ENCODE results near the gene ARHGAP42.

The ARHGAP42 gene

DNA sequence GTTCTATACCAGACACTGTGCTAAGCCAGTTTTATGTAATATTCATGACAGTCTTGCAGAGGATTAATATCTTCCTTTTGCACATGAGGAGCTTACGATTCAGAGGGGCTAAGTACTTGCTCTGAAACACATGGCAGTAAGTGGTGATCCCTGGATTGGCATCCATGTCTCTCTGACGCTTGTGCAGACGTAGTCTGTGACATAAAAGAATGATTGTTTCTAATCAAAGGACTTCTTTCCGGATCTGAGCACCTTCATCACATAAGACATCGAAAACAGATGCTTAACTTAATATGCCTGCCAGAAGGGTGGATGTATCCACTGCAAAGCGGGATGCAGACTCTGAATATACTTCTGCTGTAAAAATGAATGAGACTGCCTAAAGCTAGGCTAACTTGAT lies 74.8 kb downstream of the ARHGAP42 start:
- DNase-seq, result no peak

- no peak for DNase-seq
Measured at GRCh38 chr11:100766764-100767163, 79.7 kb downstream of the ARHGAP42 start.

DNA sequence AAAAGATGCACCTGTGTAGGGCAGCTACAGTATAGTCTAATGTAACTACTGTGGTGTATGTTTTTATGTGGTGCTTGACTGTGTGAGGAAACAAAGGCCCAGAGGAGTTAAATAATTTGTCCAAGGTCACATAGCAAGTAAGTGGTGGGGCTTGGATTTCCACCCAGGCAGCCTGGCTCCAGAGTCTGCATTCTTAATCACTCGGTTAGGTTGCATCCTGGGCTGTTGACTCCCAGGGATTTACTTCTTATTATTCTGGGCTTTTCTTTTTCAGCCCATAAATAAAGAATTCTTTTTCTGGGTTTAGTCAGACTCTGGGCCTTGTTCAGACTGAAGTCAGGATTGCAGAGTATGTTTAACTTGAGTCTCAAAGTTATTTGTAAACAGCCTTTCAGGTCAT lies 82.1 kb downstream of the ARHGAP42 start:
- DNase-seq, result no peak

- no peak for DNase-seq
Measured at GRCh38 chr11:100769617-100770016, 82.5 kb downstream of the ARHGAP42 start.

GRCh38 chr11:100774132-100774531 lies 87.0 kb downstream of the ARHGAP42 start:
- no peak for DNase-seq

- DNase-seq, result no peak
Measured at GRCh38 chr11:100774859-100775258, 87.8 kb downstream of the ARHGAP42 start.

GRCh38 chr11:100776212-100776896 lies 89.3 kb downstream of the ARHGAP42 start:
- DNase-seq, result no peak

DNA sequence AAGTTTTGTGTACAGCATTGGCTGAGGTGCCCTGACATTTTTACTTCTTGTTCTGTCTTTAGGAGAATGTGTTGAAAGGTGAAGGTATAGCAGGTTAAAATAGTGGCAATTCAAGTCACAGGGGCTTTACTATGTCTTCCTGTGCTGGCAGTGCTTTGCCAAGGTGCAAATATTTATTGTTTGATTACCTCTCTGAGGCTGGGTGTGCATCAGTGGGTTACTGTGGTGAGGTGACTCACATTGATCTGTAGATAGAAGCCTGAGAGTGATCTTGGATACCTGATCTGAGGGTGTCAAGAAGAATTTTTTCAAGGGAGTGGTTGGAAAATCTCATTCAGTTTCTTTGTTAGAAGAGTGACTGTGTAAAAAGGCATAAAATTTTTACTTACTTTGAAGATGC lies 90.0 kb downstream of the ARHGAP42 start:
- no peak for DNase-seq

DNA sequence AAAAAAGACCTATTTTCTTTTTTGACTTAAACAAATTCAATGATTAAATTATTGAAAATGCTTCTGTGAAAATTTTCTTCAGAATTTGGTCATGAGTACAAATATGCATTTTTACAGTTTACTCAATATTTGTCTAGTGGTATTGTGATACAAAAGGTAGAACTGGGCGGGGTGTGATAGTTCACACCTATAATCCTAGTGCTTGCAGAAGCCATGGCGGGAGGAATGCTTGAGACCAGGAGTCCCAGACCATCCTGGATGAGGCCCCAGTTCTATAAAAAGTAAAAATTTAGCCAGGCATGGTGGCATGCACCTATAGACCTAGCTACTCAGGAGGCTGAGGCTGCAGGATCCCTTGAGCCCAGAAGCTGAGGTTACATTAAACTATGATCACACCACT lies 90.6 kb downstream of the ARHGAP42 start:
- DNase-seq, result no peak

GRCh38 chr11:100778166-100778785 lies 91.2 kb downstream of the ARHGAP42 start:
- DNase-seq, result no peak

DNA sequence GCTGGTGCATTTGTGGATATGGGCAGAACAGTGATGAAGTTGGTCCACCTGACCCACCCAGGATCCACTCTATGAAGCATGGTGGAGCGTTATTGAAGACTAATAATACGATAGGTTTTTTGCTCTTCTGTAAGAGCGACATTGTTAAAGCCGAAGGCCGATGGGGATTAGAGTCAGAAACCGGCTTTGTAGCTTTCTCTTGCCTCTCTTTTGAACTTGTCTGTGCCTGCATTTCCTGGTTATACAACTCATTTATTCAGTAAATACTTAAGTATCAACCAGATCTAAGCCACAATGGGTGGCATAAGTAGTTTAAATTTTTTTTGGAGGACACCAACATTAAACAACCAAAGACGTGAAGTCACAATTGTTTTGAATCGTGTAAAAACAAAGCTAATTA lies 93.4 kb downstream of the ARHGAP42 start:
- no peak for DNase-seq

GRCh38 chr11:100785148-100785983 lies 98.3 kb downstream of the ARHGAP42 start:
- no peak for DNase-seq

- DNase-seq, result no peak
Measured at GRCh38 chr11:100788561-100789295, 101.6 kb downstream of the ARHGAP42 start.

GRCh38 chr11:100789500-100789899 lies 102.4 kb downstream of the ARHGAP42 start:
- no peak for DNase-seq

DNA sequence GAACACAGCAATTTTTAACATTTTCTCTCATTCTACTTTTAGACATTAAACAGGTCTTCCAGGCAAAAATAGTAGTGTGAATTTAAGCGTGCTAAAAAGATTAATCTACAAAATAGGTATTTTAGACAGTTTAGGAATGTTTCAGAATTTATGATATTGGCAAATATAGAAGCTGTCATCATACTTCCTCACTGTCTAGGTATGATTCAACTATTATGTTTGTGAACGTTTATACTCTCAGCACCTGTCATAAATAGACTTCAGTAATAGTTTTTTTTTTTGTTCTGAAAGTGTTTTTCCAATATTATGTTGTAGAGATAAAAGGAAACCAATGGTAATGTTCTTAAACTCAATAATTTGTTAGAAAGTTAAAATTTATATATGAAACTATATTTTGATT lies 103.0 kb downstream of the ARHGAP42 start:
- DNase-seq, result no peak

- no peak for DNase-seq
Measured at GRCh38 chr11:100791103-100791502, 104.0 kb downstream of the ARHGAP42 start.

- no peak for DNase-seq
Measured at GRCh38 chr11:100791860-100792259, 104.8 kb downstream of the ARHGAP42 start.

DNA sequence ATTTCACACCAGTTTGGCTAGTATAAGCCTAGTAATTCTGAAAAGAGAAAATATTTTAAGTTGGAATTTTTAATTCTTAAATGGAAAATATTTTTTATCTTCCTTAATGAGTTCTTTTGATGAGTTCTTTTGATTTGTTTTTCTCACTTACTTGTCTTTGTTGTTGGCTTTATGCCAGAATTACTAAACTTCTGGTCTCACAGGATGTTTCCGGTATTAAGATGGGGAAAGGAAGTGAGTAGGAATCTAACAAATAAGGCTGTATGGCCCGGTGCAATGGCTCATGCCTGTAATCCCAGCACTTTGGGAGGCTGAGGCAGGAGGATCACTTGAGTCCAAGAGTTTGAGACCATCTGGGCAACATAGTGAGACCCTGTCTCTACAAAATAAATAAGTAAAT lies 106.4 kb downstream of the ARHGAP42 start:
- no peak for DNase-seq

- no peak for DNase-seq
Measured at GRCh38 chr11:100794446-100794845, 107.4 kb downstream of the ARHGAP42 start.

DNA sequence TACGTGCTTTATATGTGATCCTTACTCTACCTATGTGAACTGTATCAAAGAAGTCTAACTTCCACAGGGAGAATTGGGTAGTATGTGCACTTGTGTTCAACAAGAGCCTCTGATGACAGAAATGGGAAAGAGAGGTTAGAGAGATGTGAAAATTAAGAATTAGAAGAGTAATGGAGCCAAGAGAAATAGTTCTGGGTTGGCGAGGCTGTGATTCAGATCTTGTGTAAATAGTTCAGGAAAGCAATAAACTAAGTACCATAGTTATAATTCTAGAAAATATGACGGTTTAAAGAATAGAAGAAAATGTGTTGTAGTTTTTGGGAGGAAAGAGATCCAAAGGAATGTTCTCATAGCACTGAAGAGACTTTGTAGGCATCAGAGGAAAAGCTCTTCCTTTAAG lies 112.4 kb downstream of the ARHGAP42 start:
- DNase-seq, result no peak

- DNase-seq, result no peak
Measured at GRCh38 chr11:100800202-100800601, 113.1 kb downstream of the ARHGAP42 start.

DNA sequence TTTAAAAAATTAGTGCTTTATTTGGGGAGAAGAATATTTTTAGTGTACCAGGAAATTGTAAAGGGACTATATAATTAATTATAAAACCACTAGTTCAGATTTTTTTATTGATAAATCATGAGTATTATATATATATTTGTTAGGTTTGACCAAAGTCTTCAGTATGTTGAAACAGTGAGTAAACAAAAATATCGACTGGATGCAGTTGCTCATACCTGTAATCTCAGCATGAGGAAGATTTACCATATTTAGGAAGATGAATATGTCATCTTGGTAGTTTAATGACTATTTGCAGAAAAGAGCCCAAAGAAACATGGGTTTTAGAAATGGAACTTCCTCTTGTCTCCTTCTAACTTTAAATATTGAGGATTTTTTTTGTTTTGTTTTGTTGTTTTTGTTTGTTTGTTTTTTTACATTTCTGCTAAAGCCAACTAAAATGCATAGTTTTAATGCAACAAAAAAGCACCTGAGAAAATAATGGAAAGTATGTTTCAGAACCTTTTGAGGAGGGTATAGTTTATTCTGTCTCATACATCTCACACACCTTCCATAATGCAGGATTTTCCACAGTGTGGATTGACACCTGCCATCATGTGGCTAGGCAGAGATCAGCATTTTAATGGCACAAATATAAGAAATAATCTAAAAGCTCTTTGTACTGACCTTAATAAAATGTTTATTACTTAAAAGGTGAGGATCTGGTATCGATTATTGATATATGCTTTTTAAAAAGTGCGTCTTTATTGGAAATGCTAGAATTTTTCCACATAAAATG lies 114.3 kb downstream of the ARHGAP42 start:
- no peak for DNase-seq

Measured in activated T-cell treated with anti-CD3 and anti-CD28 coated beads, Interleukin-2, amount 50 U/mL, for 1 hour (primary cell).